HL-60 (cell line): ENCODE data around the gene CACNA1C.

Experiments
- GABPA ChIP-seq: IDR thresholded peaks from 2 replicates; pipeline ENCODE4 v1.6.1; 2012; ENCODE audit warnings: low read depth
- POLR2AphosphoS5 ChIP-seq: IDR thresholded peaks from 2 replicates; pipeline ENCODE4 v1.6.1; 2012; ENCODE audit warnings: low read depth
- SPI1 ChIP-seq: IDR thresholded peaks from 2 replicates; pipeline ENCODE4 v1.6.1; 2012; ENCODE audit warnings: low read depth, mild to moderate bottlenecking, borderline replicate concordance
- TF ChIP-seq, protein P1 (sequence below): IDR thresholded peaks from one replicate; pipeline ENCODE4 v1.5.1; 2011; ENCODE audit warnings: low read length, control low read depth, inconsistent platforms; ENCODE audit not compliant: insufficient read depth
- TF ChIP-seq, protein P2 (sequence below): IDR thresholded peaks from 2 replicates; pipeline ENCODE4 v1.6.1; 2012; ENCODE audit warnings: low read depth; ENCODE audit not compliant: insufficient replicate concordance

- TF ChIP-seq, protein P1, sequence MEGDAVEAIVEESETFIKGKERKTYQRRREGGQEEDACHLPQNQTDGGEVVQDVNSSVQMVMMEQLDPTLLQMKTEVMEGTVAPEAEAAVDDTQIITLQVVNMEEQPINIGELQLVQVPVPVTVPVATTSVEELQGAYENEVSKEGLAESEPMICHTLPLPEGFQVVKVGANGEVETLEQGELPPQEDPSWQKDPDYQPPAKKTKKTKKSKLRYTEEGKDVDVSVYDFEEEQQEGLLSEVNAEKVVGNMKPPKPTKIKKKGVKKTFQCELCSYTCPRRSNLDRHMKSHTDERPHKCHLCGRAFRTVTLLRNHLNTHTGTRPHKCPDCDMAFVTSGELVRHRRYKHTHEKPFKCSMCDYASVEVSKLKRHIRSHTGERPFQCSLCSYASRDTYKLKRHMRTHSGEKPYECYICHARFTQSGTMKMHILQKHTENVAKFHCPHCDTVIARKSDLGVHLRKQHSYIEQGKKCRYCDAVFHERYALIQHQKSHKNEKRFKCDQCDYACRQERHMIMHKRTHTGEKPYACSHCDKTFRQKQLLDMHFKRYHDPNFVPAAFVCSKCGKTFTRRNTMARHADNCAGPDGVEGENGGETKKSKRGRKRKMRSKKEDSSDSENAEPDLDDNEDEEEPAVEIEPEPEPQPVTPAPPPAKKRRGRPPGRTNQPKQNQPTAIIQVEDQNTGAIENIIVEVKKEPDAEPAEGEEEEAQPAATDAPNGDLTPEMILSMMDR: no peak
- TF ChIP-seq POLR2AphosphoS5 (no peak), GABPA (no peak), SPI1 (no peak)
- TF ChIP-seq, protein P2, sequence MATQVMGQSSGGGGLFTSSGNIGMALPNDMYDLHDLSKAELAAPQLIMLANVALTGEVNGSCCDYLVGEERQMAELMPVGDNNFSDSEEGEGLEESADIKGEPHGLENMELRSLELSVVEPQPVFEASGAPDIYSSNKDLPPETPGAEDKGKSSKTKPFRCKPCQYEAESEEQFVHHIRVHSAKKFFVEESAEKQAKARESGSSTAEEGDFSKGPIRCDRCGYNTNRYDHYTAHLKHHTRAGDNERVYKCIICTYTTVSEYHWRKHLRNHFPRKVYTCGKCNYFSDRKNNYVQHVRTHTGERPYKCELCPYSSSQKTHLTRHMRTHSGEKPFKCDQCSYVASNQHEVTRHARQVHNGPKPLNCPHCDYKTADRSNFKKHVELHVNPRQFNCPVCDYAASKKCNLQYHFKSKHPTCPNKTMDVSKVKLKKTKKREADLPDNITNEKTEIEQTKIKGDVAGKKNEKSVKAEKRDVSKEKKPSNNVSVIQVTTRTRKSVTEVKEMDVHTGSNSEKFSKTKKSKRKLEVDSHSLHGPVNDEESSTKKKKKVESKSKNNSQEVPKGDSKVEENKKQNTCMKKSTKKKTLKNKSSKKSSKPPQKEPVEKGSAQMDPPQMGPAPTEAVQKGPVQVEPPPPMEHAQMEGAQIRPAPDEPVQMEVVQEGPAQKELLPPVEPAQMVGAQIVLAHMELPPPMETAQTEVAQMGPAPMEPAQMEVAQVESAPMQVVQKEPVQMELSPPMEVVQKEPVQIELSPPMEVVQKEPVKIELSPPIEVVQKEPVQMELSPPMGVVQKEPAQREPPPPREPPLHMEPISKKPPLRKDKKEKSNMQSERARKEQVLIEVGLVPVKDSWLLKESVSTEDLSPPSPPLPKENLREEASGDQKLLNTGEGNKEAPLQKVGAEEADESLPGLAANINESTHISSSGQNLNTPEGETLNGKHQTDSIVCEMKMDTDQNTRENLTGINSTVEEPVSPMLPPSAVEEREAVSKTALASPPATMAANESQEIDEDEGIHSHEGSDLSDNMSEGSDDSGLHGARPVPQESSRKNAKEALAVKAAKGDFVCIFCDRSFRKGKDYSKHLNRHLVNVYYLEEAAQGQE: no peak
Measured at GRCh38 chr12:2231956-2232355, 179.2 kb downstream of the CACNA1C start.
